ENCODE data around the gene SH3PXD2B.
"Not testable (repeated sequence)": the region's sequence is repeated elsewhere in the genome, so short reads cannot be mapped to it uniquely, and the experiment has no call there.

SH3PXD2B gene

GRCh38 chr5:172351240-172351778 lies 103.0 kb downstream of the SH3PXD2B start:
- DNase-seq (ENCODE audit: insufficient read length, low spot score), result no peak

GRCh38 chr5:172350212-172351181 lies 103.8 kb downstream of the SH3PXD2B start:
- DNase-seq (ENCODE audit: insufficient read length, low spot score) (peak; percentile 62), FAIRE-seq (no peak)
- no peak for TF ChIP-seq CTCF (IDR thresholded peaks at IDR 0.05; ENCODE audit: insufficient read depth, missing control alignments)

More at GRCh38 chr5:172351240-172351778, 103.0 kb downstream of the SH3PXD2B start:
- FAIRE-seq, result no peak
- TF ChIP-seq CTCF (IDR thresholded peaks at IDR 0.05; ENCODE audit: insufficient read depth, missing control alignments), result no peak

DNA sequence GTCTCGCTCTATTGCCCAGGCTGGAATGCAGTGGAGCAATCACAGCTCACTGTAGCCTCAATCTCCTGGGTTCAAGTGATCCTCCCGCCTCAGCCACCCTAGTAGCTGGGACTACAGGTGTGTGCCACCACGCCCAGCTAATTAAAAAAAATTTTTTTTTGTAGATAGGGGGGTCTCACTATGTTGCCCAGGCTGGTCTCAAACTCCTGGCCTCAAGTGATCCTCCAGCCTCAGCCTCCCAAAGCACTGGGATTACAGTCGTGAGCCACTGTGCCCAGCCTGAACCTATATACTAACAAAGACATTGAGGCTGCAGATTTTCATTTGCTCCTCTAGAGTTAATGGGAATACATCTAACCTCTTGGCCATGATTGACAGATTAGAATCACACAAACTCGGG lies 105.6 kb downstream of the SH3PXD2B start:
- DNase-seq (ENCODE audit: insufficient read length, low spot score); FAIRE-seq: not testable (repeated sequence)

GRCh38 chr5:172348084-172348483 lies 106.2 kb downstream of the SH3PXD2B start:
- FAIRE-seq, result no peak
- no peak for TF ChIP-seq CTCF (IDR thresholded peaks at IDR 0.05; ENCODE audit: insufficient read depth, missing control alignments)

DNA sequence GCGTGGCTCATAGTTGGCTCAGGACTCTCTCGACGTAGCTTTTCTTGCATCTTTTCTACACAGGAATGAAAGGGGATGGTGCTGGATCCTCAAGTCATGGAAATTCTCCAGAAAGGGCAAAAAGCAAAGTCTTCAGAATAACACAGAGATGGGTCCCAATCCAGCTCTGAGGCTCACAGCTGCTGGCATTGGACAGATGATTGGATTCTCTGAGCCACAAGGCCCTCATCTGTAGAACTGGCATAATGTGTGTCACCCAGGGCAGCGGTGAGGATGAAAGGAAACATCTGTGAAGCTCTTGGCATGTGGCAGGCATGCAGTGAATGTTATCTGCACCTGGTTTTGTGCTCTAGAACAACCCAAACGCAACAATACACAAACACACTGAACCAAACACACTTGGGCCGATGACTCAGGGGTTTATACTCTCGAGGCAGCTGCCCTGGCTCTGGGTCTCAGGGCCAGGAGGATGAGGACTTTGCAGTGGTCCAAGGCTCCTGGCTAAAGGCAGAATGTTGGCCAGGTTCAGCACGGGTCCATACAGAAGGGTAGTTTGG lies 106.8 kb downstream of the SH3PXD2B start:
- FAIRE-seq (no peak), DNase-seq (ENCODE audit: insufficient read length, low spot score) (no peak)
- TF ChIP-seq CTCF (IDR thresholded peaks at IDR 0.05; ENCODE audit: insufficient read depth, missing control alignments), result no peak

More at GRCh38 chr5:172348084-172348483, 106.2 kb downstream of the SH3PXD2B start:
- no peak for DNase-seq (ENCODE audit: insufficient read length, low spot score)

GRCh38 chr5:172345881-172346280 lies 108.4 kb downstream of the SH3PXD2B start:
- no peak for FAIRE-seq

More at GRCh38 chr5:172345881-172346280, 108.4 kb downstream of the SH3PXD2B start:
- no peak for TF ChIP-seq CTCF (IDR thresholded peaks at IDR 0.05; ENCODE audit: insufficient read depth, missing control alignments)
- no peak for DNase-seq (ENCODE audit: insufficient read length, low spot score)
